Hepatocyte (in vitro differentiated cells): ENCODE measurements around the gene ARCN1.

Source experiments
- EZH2 ChIP-seq: fragments of 200-600 bp; sonication (generic); IDR thresholded peaks from 2 replicates; pipeline ENCODE4 v1.6.1; 2016; ENCODE audit warnings: antibody characterized with exemption, mild to moderate bottlenecking, borderline replicate concordance
- EZH2phosphoT487 ChIP-seq: fragments of 200-600 bp; sonication (generic); IDR thresholded peaks from one replicate; pipeline ENCODE4 v1.6.1; 2018; ENCODE audit warnings: antibody characterized with exemption, mild to moderate bottlenecking, low read depth, moderate library complexity; ENCODE audit not compliant: unreplicated experiment, severe bottlenecking
- TF ChIP-seq, protein P1 (sequence below): fragments of 200-600 bp; sonication (generic); IDR thresholded peaks from 2 replicates; pipeline ENCODE4 v1.5.1; 2016; ENCODE audit warnings: antibody characterized with exemption, mild to moderate bottlenecking; ENCODE audit not compliant: poor library complexity

DNA sequence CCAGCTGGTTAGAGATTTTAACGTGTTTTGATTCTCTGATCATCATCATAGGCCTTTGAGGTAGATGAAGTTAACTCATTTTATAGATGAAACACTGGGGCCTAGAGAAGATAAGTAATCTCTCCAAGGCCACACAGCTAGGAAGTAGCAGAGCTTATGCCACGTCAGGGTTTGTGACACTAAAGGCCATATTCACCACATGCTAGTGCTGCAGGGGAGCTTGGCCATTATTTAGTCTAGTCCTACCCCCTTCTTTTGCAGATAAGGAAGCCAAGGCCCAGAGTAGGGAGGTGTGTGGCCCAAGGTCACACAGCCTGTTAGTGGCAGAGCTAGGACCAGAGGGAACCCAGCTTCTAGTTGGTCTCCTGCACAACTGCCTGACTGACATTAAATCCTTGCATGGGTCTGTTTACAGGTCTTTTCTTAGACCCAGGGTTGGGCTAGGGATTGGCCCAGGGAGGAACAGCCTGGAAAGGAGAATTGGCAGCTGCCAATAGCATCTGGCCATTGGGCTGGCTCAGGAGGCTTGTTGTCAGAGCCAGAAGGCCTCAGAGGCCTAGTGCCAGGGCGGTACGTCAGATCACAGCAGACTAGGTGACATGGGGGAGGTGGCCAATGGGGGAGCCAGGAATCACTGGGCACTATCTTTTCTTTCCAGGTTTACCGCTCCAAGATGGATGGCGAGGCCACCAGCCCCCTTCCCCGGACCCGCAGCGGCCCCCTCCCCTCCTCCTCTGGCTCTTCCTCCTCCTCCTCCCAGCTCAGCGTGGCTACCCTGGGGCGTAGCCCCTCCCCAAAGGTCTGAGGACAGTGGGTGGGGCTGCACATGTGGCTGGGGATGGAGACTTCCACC lies 71.2 kb downstream of the ARCN1 start:
- TF ChIP-seq, protein P1, sequence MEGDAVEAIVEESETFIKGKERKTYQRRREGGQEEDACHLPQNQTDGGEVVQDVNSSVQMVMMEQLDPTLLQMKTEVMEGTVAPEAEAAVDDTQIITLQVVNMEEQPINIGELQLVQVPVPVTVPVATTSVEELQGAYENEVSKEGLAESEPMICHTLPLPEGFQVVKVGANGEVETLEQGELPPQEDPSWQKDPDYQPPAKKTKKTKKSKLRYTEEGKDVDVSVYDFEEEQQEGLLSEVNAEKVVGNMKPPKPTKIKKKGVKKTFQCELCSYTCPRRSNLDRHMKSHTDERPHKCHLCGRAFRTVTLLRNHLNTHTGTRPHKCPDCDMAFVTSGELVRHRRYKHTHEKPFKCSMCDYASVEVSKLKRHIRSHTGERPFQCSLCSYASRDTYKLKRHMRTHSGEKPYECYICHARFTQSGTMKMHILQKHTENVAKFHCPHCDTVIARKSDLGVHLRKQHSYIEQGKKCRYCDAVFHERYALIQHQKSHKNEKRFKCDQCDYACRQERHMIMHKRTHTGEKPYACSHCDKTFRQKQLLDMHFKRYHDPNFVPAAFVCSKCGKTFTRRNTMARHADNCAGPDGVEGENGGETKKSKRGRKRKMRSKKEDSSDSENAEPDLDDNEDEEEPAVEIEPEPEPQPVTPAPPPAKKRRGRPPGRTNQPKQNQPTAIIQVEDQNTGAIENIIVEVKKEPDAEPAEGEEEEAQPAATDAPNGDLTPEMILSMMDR, result no peak
- TF ChIP-seq EZH2phosphoT487, result no peak
- TF ChIP-seq EZH2, result no peak
